Activated T-cell treated with anti-CD3 and anti-CD28 coated beads, Interleukin-2, amount 50 U/mL, for 1 hour (primary cell): Measurements from ENCODE around the gene RSAD2.
"Not testable (repeated sequence)": the region's sequence is repeated elsewhere in the genome, so short reads cannot be mapped to it uniquely, and the experiment has no call there.

Experiments
- DNase-seq: peaks from one replicate; pipeline ENCODE4 v3.0.0-alpha.2; 2020

Gene RSAD2

DNA sequence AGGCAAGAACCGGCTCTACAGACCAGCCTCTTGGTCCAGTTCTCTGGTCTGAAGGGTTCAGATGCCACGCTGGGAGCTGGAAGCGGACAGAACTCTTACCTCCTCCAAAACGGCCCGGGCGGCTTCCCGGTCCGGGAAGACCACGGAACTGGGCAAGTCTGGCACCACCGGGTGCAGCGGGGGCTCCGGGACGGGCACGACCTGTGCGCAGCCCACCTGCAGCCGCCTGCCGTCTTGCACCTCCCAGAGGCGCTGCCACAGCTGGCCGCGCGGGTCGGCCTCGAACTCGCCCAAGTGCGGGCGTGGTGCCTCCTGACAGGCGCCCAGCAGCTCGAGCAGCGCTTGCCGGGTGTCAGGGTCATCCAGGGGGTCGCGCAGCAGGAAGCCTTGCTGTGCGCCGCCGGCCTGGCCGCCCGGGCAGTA, 12.6 kb upstream of the RSAD2 start:
- no peak for DNase-seq

DNA sequence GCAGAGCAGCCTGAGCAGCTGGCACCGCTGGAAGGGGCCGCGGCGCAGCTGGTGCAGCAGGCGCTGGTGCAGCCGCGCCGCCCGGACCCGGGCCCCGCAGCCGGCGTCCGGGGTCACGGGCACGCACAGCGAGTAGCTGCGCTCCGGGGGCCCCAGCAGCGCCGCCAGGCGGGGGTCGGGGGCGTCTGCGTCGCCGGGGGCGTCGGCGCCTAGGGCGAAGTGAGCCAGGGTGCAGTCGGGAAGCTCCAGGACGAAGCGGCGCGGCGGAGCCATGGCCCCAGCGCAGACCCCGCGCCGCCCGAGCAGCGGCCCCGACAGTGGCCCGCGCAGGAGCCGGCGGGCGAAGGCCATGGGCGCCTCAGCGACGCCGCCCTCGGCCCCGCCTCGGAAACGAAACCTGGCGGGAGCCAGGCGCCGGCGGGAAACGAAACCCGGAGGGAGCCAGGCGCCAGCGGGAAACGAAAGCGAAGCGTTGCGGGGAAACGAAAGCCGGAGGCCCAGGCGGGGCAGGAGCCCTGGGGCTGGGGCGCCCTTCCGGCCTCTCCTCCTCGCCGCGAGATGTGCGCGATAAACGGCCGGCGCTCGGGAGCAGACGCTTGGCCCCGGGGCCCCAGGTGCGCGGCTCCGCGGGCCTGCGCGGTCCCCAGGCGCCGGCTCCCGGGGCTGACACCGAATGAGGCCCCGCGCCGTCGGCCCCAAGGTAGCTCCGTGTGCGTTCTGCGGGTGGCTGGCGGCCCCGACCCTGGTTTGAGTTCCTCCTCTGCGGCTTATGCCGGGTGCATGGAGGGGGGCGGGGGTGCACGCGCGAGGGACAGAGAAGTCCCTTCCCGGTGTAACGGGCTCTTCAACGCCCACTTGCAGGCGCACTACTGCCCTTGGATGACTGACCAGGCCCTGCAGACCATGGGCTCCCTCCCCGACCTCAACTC, 12.0 kb upstream of the RSAD2 start, which contains the start of gene CMPK2:
Gene CMPK2, minus strand, starts transcription at position 562 of the 929 bp plus-strand sequence. Its CDS starts 211 bp downstream, at position 351.
- peak; percentile 78 for DNase-seq

DNA sequence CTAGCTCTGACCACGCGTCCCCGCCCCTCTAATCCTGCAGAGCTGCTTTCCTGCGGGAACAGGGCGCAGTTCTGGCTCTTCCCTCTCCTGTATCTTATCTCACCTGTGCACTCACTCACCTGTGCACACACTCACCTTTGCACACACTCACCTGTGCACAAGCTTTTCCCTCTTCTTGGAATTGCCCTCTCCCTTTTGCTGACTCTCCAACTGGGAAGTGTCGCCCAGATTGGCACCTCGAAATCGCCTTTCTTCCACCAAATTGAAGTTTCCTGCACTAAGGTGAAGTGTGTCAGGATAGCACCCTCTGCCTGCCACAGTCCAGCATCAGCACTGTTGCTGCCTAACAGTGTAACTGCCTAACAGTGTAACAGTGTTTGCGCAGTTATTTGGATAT, 11.3 kb upstream of the RSAD2 start:
- peak; percentile 48 for DNase-seq

DNA sequence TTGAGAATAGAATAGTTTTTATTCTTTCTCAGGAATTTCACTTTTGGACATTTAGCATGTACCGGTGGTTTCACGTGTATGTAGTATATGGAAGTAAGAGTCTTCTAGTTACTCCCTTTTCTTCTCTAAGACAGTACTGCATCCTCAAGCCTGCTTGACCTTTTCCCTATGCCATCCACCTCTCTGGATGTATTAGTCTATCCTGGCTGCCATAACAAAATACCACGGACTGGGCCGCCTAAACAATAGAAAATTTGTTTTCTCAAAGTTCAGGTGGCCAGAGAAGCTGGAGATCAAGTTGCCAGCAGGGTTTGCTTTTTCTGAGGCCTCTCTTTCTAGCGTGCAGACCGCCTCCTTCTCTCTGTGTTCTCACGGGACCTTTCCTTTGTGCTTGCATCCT, 10.6 kb upstream of the RSAD2 start:
- DNase-seq = no peak

DNA sequence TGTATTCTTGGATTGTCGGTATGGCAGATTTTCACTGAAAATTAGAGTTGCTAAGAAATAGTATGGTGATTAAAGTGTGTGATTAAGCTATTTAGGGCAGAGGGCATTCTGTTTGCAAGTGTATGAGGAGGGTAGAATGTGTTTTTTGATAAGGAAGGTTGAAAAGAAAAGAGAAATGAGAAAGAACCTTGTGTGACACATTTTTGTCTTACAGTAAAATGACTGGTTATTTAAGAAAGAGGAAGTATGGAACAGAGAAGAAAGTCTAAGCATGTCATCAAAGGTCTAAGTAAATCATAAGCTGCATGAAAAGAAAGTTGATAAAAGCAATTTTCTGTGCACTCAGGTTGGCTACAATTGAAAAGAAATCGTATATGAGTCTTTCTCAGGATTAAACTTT, 5.2 kb upstream of the RSAD2 start:
- no peak for DNase-seq

DNA sequence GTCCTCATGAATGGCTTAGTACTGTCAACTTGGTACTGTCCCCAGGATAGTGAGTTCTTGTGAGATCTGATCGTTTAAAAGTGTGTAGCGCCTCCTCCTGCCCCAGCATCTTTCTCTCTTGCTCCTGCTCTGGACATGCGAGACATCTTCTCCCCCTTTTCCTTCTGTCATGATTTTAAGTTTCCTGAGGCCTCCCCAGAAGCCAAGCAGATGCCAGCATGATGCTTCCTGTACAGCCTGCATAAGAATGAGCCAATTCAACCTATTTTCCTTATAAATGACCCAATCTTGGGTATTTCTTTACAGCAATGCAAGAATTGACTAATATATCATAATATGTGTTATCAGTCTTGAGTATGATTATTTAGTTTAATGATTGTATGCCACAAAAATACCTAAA, 3.5 kb upstream of the RSAD2 start:
- no peak for DNase-seq

DNA sequence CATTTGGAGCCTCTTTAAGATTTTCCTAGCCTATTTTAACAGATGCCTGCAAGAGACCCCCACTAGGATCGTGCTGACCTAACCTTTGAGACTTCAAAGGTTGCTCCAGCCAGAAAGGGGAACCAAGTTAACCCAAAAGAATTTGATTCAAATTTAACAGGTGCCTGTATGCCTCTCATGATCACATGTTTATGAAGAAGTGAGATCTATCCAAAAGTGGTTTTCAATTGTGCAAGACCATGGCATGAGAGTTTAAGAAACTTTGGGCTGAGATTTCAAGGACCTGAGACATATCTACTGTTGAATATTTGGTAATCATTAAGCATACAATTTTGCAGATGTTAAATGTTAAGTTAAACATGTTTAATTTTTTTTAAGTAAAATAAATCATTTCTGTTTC, 1.3 kb upstream of the RSAD2 start:
- no peak for DNase-seq

DNA sequence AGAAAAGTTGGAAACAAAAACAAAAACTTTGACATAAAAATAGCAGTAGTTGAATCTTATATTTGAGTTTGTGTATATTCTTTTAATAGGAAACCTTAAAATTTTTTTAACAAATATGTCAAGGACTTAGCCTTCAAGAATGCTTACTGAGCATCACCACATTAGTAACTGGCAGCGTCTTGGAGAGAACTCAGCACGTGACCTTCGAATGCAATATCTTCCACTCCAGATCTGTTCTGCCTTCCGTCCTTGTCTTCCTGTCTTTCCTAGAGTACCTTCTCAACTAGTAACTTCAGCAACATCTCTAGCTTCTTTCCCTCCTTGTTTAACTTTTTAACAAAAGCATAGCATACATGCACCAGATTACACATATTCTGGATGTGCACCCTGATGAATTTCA, 972 bp downstream of the RSAD2 start:
- no peak for DNase-seq

DNA sequence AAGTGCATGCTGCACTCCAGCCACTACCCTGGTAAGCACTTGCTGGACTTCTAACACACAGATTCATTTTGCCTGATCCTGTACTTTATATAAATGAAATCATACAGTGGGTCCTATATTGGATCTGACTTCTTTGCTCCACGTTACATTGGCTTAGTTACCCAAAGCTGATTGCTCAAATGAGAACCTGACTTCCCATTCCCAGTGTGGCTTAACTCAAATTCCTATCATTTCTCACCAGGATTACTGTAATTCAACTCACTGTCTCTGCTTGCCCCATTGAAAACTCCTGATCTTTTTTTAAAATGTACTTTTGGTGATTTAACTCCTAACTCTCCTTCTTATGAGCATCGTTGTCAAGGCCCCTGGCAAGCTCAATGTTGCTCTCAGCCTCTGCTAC, 1.4 kb downstream of the RSAD2 start:
- no peak for DNase-seq

DNA sequence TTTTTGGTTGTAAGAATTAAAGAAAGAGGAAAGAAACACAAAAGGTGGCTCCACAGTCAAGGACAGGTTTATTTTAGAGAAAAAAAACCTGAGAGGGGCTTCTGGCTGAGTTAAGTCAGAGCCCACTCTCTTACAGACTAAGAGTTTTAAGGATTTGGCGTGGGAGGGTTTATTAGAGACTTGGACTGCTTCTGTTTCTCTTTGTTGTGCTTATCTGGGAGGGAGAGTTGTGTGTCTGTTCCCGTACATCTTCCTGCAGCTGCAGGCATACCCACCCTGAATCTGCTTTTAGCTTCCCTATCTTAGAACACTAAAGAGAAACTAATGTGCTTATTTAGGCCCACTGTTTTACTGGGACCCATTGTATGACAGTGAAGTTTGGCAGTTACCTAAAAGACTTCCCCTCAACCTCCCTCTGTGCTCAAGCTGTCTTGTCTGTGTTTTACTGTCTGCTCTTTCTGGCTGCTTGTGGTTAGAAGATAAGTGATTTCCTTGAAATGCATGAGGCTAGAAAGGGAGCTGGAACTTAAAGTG, 2.7 kb downstream of the RSAD2 start:
- no peak for DNase-seq

DNA sequence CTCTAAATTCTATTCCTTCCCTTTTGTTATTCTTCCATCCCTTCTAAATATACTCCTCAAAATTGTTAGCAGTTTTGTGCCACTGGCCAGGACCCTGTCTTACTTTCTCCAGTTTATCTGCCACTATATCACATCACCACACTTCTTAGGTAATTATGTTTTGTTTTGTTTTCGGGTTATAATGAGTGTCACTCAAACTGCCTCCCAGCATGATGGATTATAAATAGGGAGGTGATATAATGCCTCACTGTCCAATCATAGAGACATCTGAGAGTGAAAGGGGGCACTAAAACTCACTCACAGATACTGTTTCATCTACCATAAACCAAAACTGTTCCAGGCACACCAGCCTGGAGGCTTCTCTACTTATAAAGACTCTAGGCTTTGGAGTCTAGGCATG, 3.5 kb downstream of the RSAD2 start:
- no peak for DNase-seq

DNA sequence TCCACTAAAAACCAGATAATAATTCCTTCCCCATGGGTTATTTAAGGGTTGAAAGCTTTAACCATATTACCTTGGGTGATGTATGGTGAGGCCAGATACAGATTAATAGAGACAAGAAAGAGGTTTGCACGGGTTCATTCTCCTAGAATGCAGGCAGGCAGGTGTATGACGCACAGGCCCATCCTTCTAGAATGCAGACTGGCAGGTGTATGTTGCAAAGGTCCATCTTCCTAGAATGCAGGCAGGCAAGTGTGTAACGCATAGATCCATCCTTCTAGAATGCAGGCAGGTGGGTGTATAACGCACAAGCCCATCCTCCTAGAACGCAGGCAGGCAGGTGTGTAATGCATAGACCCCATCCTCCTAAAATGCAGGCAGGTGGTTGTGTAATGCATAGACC, 3.9 kb downstream of the RSAD2 start:
- DNase-seq = no peak

DNA sequence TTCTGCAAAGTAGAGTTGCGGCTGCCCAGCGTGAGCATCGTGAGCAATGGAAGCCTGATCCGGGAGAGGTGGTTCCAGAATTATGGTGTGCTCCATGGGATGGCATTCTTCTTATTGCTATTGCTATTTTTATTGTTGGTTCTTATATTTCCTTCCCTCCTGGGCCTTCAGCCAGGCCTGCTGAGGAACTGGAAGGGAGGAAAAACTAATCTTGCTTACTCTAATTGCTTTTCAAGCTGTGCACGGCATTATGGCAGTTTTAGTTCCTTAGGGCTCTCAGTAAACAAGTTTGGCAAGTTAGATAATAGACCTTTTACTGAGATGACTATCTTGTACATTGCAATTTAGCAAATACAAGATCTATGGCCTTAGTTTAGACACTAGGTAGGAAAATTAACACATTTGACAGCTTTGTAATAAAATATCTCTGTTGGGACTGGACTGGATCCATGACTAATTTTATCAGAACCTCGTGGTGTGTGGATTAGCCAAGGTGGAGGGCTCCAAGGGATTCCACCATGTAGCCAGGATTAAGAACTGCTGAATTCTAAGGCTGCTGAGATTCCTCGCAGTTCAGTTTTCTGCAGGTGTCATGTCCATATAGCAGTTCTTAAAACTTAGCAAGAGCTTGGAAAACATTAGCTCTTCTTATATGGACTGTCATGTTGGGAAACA, 6.0 kb downstream of the RSAD2 start:
- DNase-seq = no peak

DNA sequence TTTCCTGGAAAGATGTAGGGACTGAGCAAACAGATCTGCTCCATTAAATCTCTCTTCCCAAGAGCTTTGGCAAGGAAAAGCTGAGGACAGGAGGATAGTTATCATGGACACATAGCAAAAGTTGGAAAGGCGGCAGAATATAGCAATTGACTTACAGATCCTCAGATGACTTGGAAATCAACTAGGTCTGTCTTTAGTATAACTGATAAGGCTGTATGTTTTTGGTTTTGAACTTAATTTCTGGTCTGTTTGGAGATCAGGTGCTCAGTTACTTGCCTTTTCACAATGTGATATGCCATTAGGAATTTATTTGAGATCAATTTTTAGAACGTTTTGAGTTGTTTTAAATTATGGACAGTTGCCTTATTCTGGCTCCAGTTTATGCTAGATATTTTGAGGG, 8.0 kb downstream of the RSAD2 start:
- no peak for DNase-seq

DNA sequence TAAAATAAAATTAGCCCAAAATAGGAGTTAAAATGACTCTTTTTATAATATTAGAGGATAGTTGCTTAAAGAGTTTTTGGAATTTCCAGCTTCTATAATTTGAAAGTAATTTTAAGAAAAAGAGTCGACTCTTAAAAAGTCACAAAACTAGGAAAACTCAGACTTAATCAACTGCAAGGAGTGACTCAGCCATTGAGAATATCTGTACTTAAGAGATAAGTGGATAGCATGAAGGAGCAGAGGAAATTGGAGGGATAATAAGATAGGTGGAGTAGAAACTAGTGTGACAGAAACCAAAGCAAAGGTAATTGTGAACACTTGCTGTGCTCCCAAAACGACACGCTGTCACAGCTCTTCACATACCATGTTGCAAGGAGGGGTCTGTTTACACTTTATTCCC, 8.4 kb downstream of the RSAD2 start:
- no peak for DNase-seq

DNA sequence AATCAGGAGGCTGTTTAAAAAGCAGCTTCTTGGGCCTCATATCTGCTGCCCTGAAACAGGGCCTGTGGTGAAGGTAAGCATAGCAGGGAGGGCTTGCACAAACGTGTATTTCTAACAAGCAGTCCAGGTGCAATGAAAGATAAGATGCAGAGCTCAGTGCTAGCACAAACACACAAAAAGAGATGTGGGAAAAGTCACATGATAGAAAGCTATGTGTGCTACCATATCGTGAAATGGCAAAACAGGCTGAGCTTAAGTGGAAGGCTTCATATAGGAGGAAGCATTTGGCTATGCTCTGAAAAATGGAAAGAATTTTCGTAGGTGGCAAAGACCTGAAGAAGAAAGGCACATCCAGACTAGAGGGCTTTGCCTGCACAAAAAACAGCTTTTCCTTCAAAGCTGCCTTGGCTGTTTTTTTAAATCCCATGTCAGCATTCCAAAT, 10.2 kb downstream of the RSAD2 start:
- DNase-seq = no peak

DNA sequence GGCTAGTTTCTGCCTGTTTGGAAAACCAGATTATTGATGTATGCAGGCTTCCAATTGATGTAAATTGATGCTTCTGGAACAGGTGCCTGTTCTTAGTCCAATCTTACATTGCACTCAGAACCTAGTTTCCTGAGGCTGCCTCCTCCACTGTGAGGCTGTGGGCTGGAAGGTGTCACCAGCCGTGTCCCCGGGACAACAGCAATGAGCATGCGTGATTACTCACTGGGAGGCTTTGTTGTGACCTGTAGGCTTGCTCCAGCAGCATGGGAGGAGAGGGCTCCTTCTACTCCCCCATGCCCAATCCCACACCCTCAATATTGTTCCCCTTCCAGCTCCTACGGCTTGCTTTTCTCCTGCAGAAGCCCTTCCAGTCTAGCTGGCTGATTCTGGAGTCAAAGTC, 11.1 kb downstream of the RSAD2 start:
- DNase-seq = no peak

DNA sequence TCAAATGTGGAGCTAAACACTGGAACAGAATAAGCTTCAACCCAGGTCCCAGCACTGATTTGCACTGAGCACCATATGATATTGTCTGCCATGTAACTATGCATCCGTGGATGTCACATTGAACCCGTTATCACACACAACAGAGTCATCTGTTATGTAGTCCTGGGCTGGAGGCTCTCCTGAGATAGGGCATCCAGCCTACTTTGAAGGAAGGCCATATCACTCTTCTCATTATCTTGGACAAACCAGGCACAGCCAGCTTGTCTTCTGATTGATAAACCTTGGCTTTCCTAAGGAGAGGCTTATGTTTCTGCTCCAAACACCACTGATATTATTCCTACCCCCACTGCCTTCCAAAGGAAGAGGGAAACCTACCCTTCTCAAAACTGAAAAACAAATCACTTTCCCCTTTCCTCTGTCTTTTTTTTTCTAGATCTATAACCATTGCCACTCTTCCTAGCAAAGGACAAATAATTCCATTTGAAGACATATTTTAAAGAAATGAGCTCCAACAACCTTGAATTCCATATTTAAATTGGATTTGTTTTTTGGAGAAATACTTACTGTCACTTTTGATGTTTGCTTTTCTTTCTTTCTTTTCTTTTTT, 16.4 kb downstream of the RSAD2 start:
- no peak for DNase-seq

DNA sequence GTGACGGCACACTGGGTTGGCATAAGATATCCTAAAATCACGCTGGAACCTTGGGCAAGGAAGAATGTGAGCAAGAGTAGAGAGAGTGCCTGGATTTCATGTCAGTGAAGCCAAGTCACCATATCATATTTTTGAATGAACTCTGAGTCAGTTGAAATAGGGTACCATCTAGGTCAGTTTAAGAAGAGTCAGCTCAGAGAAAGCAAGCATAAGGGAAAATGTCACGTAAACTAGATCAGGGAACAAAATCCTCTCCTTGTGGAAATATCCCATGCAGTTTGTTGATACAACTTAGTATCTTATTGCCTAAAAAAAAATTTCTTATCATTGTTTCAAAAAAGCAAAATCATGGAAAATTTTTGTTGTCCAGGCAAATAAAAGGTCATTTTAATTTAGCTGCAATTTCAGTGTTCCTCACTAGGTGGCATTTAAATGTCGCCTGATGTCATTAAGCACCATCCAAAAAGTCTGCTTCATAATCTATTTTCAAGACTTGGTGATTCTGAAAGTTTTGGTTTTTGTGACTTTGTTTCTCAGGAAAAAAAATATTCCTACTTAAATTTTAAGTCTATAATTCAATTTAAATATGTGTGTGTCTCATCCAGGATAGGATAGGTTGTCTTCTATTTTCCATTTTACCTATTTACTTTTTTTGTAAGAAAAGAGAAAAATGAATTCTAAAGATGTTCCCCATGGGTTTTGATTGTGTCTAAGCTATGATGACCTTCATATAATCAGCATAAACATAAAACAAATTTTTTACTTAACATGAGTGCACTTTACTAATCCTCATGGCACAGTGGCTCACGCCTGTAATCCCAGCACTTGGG, 19.6 kb downstream of the RSAD2 start:
- no peak for DNase-seq

DNA sequence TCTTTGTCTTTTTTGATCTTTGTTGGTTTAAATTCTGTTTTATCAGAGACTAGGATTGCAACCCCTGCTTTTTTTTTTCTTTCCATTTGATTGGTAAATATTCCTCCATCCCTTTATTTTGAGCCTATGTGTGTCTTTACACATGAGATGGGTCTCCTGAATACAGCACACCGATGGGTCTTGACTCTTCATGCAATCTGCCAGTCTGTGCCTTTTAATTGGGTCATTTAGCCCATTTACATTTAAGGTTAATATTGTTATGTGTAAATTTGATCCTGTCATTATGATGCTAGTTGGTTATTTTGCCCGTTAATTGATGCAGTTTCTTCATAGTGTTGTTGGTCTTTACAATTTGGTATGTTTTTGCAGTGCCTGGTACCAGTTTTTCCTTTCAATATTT, 25.0 kb downstream of the RSAD2 start:
- DNase-seq = not testable (repeated sequence)

DNA sequence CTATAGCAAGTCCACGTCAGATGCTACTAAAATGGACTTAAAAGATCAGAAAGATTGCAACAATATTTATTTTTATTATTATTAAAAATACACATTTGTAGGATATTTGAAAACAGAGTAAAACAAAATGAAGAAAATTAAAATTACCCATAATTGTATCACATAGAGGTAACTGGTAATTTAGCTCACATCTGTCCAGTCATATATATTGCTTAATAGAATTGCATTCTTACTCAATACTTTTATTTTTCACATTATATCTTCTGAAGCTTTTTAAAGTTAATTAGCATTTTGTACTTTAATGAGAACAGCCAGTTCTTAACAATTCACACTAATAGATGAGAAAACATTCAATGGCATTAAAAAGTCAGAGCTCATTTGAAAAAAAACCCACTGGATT, 28.1 kb downstream of the RSAD2 start:
- no peak for DNase-seq

DNA sequence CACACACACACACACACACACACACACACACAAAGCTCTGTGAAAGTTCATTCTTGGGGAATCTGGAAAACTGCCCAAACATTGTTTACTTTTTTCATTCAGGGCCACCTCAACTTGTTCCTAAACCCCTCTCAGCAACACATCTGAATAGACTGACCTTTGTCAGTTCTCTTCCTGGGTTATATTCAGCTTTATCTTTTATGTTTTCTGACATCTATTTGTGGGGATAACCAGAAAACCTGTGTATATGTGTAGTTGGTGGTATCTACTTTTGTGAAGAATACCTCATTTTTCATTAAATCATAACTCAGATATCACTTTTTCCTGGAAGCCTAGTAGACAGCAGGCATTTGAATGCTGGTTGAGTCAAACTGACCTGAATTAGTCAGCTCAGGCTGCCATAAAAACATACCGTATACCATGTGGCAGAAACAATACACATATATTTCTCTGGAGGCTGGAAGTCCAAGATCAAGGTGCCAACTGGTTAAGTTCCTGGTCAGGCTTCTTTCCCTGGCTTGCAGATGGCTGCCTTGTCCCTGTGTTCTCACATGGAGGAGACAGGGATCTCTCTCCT, 28.7 kb downstream of the RSAD2 start:
- no peak for DNase-seq
